ENCODE measurements around the gene CHRM4. TPM values are rescaled to one million over a fixed set of nuclear protein-coding genes. Genes with fewer than 3 reads are reported as not detected.

CHRM4 gene
- total and polyA plus RNA-seq, 2 of the 13 experiments (the other 11 are each of a cell fraction or from before 2014, with no cell fraction given): 0.13 to 0.21 TPM

- 0 out of 2 replicates have a peak, but pooled peaks have one; percentile 52 for TF ChIP-seq ZBTB7B (CRISPR knock-in tag; IDR thresholded peaks at IDR 0.05)
- TF ChIP-seq BORCS8-MEF2B (CRISPR knock-in tag; IDR thresholded peaks at IDR 0.05): peak; percentile 38; the same call in 1 of the 2 replicates
- no peak for TF ChIP-seq ZNF335 (CRISPR knock-in tag; IDR thresholded peaks at IDR 0.05)
- 0 out of 2 replicates have a peak, but pooled peaks have one; percentile 20 for TF ChIP-seq E2F5 (CRISPR knock-in tag; conservative IDR thresholded peaks at IDR 0.05)
- TF ChIP-seq ZNF891 (CRISPR knock-in tag; IDR thresholded peaks at IDR 0.05): no peak
- TF ChIP-seq ZNF235 (CRISPR knock-in tag; IDR thresholded peaks at IDR 0.05; ENCODE audit: borderline replicate concordance): peak; percentile 63; the same call in 1 of the 2 replicates
- TF ChIP-seq MBD4 (IDR thresholded peaks at IDR 0.05; ENCODE audit: borderline replicate concordance, low read length): no peak
- TF ChIP-seq ZNF788 (CRISPR knock-in tag; IDR thresholded peaks at IDR 0.05; ENCODE audit: borderline replicate concordance): no peak
- peak; percentile 7; the same call in 1 of the 2 replicates for TF ChIP-seq KDM5A (IDR thresholded peaks at IDR 0.05; ENCODE audit: borderline replicate concordance, low read length)
- 0 out of 2 replicates have a peak, but pooled peaks have one; percentile 13 for TF ChIP-seq REPIN1 (CRISPR knock-in tag; IDR thresholded peaks at IDR 0.05; ENCODE audit: borderline replicate concordance, low read depth)
- TF ChIP-seq ZNF777 (CRISPR knock-in tag; IDR thresholded peaks at IDR 0.05): peak; percentile 84; the same call in 1 of the 2 replicates
- peak; percentile 42; the same call in 1 of the 2 replicates for TF ChIP-seq YEATS4 (CRISPR knock-in tag; IDR thresholded peaks at IDR 0.05; ENCODE audit: borderline replicate concordance)
- no peak for TF ChIP-seq NR0B2 (CRISPR knock-in tag; IDR thresholded peaks at IDR 0.05)
- no peak for TF ChIP-seq SRSF9 (IDR thresholded peaks at IDR 0.05; ENCODE audit: borderline replicate concordance, insufficient read depth, low read depth, low read length, poor library complexity, severe bottlenecking)
- no peak for TF ChIP-seq ZNF354B (CRISPR knock-in tag; IDR thresholded peaks at IDR 0.05)
- TF ChIP-seq ZSCAN9 (CRISPR knock-in tag; IDR thresholded peaks at IDR 0.05; ENCODE audit: borderline replicate concordance): no peak
- TF ChIP-seq ZNF430 (CRISPR knock-in tag; IDR thresholded peaks at IDR 0.05): no peak
- no peak; the same call in 1 of the 2 replicates for TF ChIP-seq ZNF614 (CRISPR knock-in tag; IDR thresholded peaks at IDR 0.05; ENCODE audit: borderline replicate concordance)
- TF ChIP-seq ZBTB34 (CRISPR knock-in tag; IDR thresholded peaks at IDR 0.05): peak; percentile 12; the same call in 1 of the 2 replicates
- TF ChIP-seq CSRNP1 (CRISPR knock-in tag; IDR thresholded peaks at IDR 0.05): 0 out of 2 replicates have a peak, but pooled peaks have one; percentile 66
- no peak for TF ChIP-seq ARHGAP35 (CRISPR knock-in tag; IDR thresholded peaks at IDR 0.05; ENCODE audit: borderline replicate concordance)
- 0 out of 2 replicates have a peak, but pooled peaks have one; percentile 0 for TF ChIP-seq ZNF792 (CRISPR knock-in tag; IDR thresholded peaks at IDR 0.05)
- TF ChIP-seq SOX5 (CRISPR knock-in tag; IDR thresholded peaks at IDR 0.05; ENCODE audit: borderline replicate concordance): no peak
- 0 out of 2 replicates have a peak, but pooled peaks have one; percentile 18 for TF ChIP-seq POLR2G (IDR thresholded peaks at IDR 0.05; ENCODE audit: low read depth, low read length)
- TF ChIP-seq MATR3 (CRISPR knock-in tag; IDR thresholded peaks at IDR 0.05): no peak
- no peak for TF ChIP-seq ZNF274 (CRISPR knock-in tag; IDR thresholded peaks at IDR 0.05)
Observed at GRCh38 chr11:46381048-46381818, 10.3 kb downstream of the CHRM4 start, which contains the start of gene MDK (continued).
